SU-DHL-6 (cell line): ENCODE data around the gene FLT1.

ENCODE experiments used
- H2AFZ ChIP-seq: fragments of 200-600 bp; sonication (generic); 2 replicates; pipeline ENCODE4 v1.6.1; 2014; ENCODE audit warnings: low read depth, mild to moderate bottlenecking, moderate library complexity, mixed read lengths, antibody characterized with exemption, low read length; ENCODE audit not compliant: severe bottlenecking
- H3F3A ChIP-seq: fragments of 200-600 bp; shearing (Covaris generic); 2 replicates; pipeline ENCODE4 v1.6.0; 2016; ENCODE audit warnings: antibody characterized with exemption, mild to moderate bottlenecking; ENCODE audit not compliant: insufficient read depth
- H3K27ac ChIP-seq: fragments of 200-600 bp; sonication (generic); 2 replicates; pipeline ENCODE4 v1.5.1; 2016; ENCODE audit warnings: low read depth, mild to moderate bottlenecking, low read length, moderate library complexity, mixed read lengths
- H3K27me3 ChIP-seq: fragments of 200-600 bp; sonication (generic), shearing (Covaris generic); 2 replicates; pipeline ENCODE4 v1.6.0; 2014; ENCODE audit warnings: mild to moderate bottlenecking, low read length
- H3K36me3 ChIP-seq: fragments of 200-600 bp; sonication (generic); 2 replicates; pipeline ENCODE4 v1.6.1; 2014; ENCODE audit warnings: mild to moderate bottlenecking, low read length, mixed read lengths
- H3K4me2 ChIP-seq: fragments of 300-600, 200-600 bp; shearing (Covaris generic), sonication (generic); 2 replicates; pipeline ENCODE4 v1.6.0; 2014; ENCODE audit warnings: low read length, low read depth, mild to moderate bottlenecking; ENCODE audit not compliant: poor library complexity, severe bottlenecking
- H3K4me3 ChIP-seq: fragments of 200-600 bp; sonication (generic); 2 replicates; pipeline ENCODE4 v1.5.1; 2014; ENCODE audit warnings: antibody characterized with exemption, low read length, mild to moderate bottlenecking, mixed read lengths; ENCODE audit not compliant: insufficient read depth, poor library complexity, severe bottlenecking
- H3K79me2 ChIP-seq: fragments of 200-600 bp; sonication (generic); 2 replicates; pipeline ENCODE4 v1.6.1; 2014; ENCODE audit warnings: mild to moderate bottlenecking, low read length, moderate library complexity; ENCODE audit not compliant: insufficient read depth
- H3K9ac ChIP-seq: fragments of 200-600 bp; sonication (generic); 2 replicates; pipeline ENCODE4 v1.7.0; 2014; ENCODE audit warnings: mild to moderate bottlenecking, low read length
- H3K9me2 ChIP-seq: fragments of 200-600 bp; sonication (generic); replicated peaks from 2 replicates; pipeline ENCODE4 v1.6.1; 2014; ENCODE audit warnings: low read length; ENCODE audit not compliant: insufficient read depth
- H3K9me3 ChIP-seq: fragments of 200-600 bp; sonication (generic); 2 replicates; pipeline ENCODE4 v1.6.1; 2014; ENCODE audit warnings: low read length, mixed read lengths; ENCODE audit not compliant: insufficient read depth
- H4K20me1 ChIP-seq: fragments of 200-600 bp; sonication (generic); 2 replicates; pipeline ENCODE4 v1.6.1; 2014; ENCODE audit warnings: low read depth, mild to moderate bottlenecking, antibody characterized with exemption, low read length, moderate library complexity, mixed read lengths
- EZH2phosphoT487 ChIP-seq: fragments of 200-600 bp; sonication (generic), shearing (Covaris generic); conservative IDR thresholded peaks from 2 replicates; pipeline ENCODE4 v1.6.1; 2018; ENCODE audit warnings: mild to moderate bottlenecking, antibody characterized with exemption, low read length, moderate library complexity, mixed read lengths
- TF ChIP-seq, protein P1 (sequence below): fragments of 200-600 bp; sonication (generic); IDR thresholded peaks from one replicate; pipeline ENCODE4 v1.5.1; 2017; ENCODE audit warnings: antibody characterized with exemption, mild to moderate bottlenecking, low read length, moderate library complexity; ENCODE audit not compliant: insufficient read depth, poor library complexity, severe bottlenecking

Gene FLT1

DNA sequence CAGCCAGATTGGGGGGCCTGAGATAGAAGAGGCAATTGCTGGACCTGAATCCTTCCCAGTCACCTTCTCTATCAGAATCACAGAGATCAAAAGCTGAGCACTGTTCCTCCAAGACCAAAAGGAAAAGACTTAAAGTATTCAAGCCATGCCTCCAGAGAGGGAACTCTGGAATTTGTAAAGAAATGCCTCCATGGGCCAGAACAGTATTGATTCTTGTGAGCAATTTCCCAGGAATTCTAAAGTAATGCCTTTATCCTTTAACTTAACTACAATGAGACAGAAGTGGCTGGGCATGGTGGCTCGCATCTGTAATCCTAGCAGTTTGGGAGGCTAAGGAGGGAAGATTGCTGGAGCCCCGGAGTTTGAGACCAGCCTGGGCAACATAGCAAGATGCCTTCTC is 148.8 kb downstream of the FLT1 start:
- Histone ChIP-seq H3K4me3 (no peak overlapping the region), H3K9ac (no peak overlapping the region), H3K4me2 (no peak overlapping the region), H3F3A (no peaks in the 10 kb centered on the region), H3K9me3 (no peaks in the 10 kb centered on the region), H3K79me2 (no peaks in the 10 kb centered on the region), H3K9me2 (no peaks in the 10 kb centered on the region), H2AFZ (no peak overlapping the region), H3K27ac (no peak overlapping the region), H3K27me3 (no peaks in the 10 kb centered on the region), H4K20me1 (no peaks in the 10 kb centered on the region), H3K36me3 (no peaks in the 10 kb centered on the region)
- TF ChIP-seq, protein P1, sequence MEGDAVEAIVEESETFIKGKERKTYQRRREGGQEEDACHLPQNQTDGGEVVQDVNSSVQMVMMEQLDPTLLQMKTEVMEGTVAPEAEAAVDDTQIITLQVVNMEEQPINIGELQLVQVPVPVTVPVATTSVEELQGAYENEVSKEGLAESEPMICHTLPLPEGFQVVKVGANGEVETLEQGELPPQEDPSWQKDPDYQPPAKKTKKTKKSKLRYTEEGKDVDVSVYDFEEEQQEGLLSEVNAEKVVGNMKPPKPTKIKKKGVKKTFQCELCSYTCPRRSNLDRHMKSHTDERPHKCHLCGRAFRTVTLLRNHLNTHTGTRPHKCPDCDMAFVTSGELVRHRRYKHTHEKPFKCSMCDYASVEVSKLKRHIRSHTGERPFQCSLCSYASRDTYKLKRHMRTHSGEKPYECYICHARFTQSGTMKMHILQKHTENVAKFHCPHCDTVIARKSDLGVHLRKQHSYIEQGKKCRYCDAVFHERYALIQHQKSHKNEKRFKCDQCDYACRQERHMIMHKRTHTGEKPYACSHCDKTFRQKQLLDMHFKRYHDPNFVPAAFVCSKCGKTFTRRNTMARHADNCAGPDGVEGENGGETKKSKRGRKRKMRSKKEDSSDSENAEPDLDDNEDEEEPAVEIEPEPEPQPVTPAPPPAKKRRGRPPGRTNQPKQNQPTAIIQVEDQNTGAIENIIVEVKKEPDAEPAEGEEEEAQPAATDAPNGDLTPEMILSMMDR = no peak
- no peak for TF ChIP-seq EZH2phosphoT487

DNA sequence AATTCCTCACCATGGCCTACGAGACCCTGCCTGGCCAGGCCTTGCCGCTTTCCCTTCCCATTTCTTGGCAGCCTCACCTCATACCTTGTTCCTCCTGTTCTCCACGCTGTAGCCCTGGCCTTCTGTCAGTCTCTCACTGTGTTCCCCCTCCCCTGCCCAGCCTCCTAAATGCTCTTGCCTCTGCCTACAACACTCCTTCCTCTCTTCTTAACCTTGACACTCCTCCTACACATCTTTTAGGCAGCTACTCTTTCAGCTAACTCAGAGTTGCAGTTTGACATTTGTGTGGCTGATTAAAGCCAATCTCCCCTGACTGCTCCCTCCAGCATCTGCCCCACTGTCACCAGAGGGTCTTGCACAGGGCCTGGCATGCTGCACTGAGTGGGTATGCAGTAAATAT is 150.8 kb downstream of the FLT1 start:
- H3K9me3 ChIP-seq = no peaks in the 10 kb centered on the region
- no peaks in the 10 kb centered on the region for H4K20me1 ChIP-seq
- H3K27ac ChIP-seq = no peak overlapping the region
- no peaks in the 10 kb centered on the region for H3K27me3 ChIP-seq
- no peaks in the 10 kb centered on the region for H3F3A ChIP-seq
- no peaks in the 10 kb centered on the region for H3K79me2 ChIP-seq
- no peak for TF ChIP-seq EZH2phosphoT487
- TF ChIP-seq, protein P1 = no peak
- H2AFZ ChIP-seq = no peak overlapping the region
- H3K4me3 ChIP-seq = no peak overlapping the region
- no peak overlapping the region for H3K4me2 ChIP-seq
- H3K36me3 ChIP-seq = no peaks in the 10 kb centered on the region
- no peaks in the 10 kb centered on the region for H3K9me2 ChIP-seq
- no peak overlapping the region for H3K9ac ChIP-seq

DNA sequence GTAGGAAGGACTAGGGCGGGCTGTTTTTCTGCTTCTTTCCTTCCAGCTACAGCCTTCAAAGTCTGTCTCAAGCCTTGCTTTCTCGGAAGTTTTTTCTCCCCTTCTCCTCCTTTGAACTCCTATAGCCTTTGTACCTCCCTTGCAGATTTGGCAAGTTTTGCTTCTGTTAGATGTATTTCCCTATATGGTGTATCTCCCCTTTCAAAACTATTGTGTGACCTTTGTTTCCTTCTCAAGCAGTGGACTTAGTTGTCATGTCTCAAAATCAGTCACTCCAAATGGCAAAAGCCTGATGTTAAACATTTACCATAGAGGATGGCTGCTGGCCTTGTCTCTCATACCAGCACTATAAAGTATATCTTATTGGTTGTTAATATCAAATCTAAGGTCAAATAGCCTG is 152.7 kb downstream of the FLT1 start:
- no peak overlapping the region for H3K27ac ChIP-seq
- no peaks in the 10 kb centered on the region for H3K79me2 ChIP-seq
- no peaks in the 10 kb centered on the region for H3K27me3 ChIP-seq

More for the DNA sequence above, 152.7 kb downstream of the FLT1 start:
- Histone ChIP-seq H3K9ac (no peak overlapping the region), H4K20me1 (no peaks in the 10 kb centered on the region), H3K9me3 (no peaks in the 10 kb centered on the region), H3K4me2 (no peak overlapping the region), H3K9me2 (no peaks in the 10 kb centered on the region), H2AFZ (no peak overlapping the region), H3K4me3 (no peak overlapping the region), H3F3A (no peaks in the 10 kb centered on the region), H3K36me3 (no peaks in the 10 kb centered on the region)
- TF ChIP-seq EZH2phosphoT487 = no peak
- TF ChIP-seq, protein P1 = no peak
